ENCODE measurements around the gene FIGLA. TPM values are rescaled to one million over a fixed set of nuclear protein-coding genes. Genes with fewer than 3 reads are reported as not detected.

The FIGLA gene
- total RNA-seq, 1 experiment from 2014 or later = not detected

DNA sequence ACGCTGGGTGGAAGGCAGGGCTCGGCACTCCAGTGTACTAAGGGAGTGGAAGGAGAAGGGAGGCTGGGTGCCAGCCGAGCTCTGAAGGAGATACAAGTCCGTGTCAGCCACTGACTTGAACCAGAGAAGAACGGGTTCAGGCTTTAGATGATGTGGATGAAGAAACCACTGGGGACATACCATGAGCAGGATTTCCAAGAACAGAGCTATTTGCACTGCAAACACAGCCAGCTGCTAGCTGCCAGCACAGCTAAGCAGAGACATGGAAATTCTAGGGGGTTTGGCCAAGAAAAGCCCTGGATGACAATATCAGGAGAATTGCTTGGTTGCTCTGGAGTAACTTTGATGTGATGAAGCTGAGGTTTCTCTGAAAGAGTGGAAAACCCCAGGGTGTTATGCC is 39.9 kb upstream of the FIGLA start:
- H3K4me3 Mint-ChIP-seq (ENCODE audit: low read depth, unreplicated experiment) = no peak overlapping the region
- H3K9me3 Mint-ChIP-seq (ENCODE audit: low read depth, unreplicated experiment) = no peaks in the 10 kb centered on the region
- H3K27ac Mint-ChIP-seq (ENCODE audit: unreplicated experiment) = no peak overlapping the region
- H3K27me3 Mint-ChIP-seq (ENCODE audit: unreplicated experiment) = peaks cover 93% of the 10 kb centered on the region
- DNase-seq = no peak
- no peaks in the 10 kb centered on the region for H3K36me3 Mint-ChIP-seq (ENCODE audit: insufficient read depth, unreplicated experiment)
- CTCF ChIA-PET = no interaction called here
- no TSS peak for BruUV-seq (replicated peaks)
- TF ChIP-seq, protein P1, sequence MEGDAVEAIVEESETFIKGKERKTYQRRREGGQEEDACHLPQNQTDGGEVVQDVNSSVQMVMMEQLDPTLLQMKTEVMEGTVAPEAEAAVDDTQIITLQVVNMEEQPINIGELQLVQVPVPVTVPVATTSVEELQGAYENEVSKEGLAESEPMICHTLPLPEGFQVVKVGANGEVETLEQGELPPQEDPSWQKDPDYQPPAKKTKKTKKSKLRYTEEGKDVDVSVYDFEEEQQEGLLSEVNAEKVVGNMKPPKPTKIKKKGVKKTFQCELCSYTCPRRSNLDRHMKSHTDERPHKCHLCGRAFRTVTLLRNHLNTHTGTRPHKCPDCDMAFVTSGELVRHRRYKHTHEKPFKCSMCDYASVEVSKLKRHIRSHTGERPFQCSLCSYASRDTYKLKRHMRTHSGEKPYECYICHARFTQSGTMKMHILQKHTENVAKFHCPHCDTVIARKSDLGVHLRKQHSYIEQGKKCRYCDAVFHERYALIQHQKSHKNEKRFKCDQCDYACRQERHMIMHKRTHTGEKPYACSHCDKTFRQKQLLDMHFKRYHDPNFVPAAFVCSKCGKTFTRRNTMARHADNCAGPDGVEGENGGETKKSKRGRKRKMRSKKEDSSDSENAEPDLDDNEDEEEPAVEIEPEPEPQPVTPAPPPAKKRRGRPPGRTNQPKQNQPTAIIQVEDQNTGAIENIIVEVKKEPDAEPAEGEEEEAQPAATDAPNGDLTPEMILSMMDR (IDR thresholded peaks at IDR 0.05; ENCODE audit: unreplicated experiment) = no peak
- intact Hi-C loops (cut with micrococcal nuclease; ENCODE audit: unreplicated experiment) = no loop called here
- no peaks in the 10 kb centered on the region for H3K4me1 Mint-ChIP-seq (ENCODE audit: low read depth, unreplicated experiment)

- CTCF ChIA-PET = no interaction called here
- BruUV-seq (replicated peaks) = no TSS peak
- intact Hi-C loops (cut with micrococcal nuclease; ENCODE audit: unreplicated experiment) = no loop called here
- TF ChIP-seq, protein P1 (IDR thresholded peaks at IDR 0.05; ENCODE audit: unreplicated experiment) = no peak
- Mint-ChIP-seq H3K27ac (ENCODE audit: unreplicated experiment) (no peak overlapping the region), H3K9me3 (ENCODE audit: low read depth, unreplicated experiment) (no peaks in the 10 kb centered on the region), H3K27me3 (ENCODE audit: unreplicated experiment) (peaks cover 93% of the 10 kb centered on the region), H3K4me3 (ENCODE audit: low read depth, unreplicated experiment) (no peak overlapping the region), H3K4me1 (ENCODE audit: low read depth, unreplicated experiment) (no peaks in the 10 kb centered on the region), H3K36me3 (ENCODE audit: insufficient read depth, unreplicated experiment) (no peaks in the 10 kb centered on the region)
- no peak for DNase-seq
Measured at GRCh38 chr2:70829916-70830315, 39.5 kb upstream of the FIGLA start.

DNA sequence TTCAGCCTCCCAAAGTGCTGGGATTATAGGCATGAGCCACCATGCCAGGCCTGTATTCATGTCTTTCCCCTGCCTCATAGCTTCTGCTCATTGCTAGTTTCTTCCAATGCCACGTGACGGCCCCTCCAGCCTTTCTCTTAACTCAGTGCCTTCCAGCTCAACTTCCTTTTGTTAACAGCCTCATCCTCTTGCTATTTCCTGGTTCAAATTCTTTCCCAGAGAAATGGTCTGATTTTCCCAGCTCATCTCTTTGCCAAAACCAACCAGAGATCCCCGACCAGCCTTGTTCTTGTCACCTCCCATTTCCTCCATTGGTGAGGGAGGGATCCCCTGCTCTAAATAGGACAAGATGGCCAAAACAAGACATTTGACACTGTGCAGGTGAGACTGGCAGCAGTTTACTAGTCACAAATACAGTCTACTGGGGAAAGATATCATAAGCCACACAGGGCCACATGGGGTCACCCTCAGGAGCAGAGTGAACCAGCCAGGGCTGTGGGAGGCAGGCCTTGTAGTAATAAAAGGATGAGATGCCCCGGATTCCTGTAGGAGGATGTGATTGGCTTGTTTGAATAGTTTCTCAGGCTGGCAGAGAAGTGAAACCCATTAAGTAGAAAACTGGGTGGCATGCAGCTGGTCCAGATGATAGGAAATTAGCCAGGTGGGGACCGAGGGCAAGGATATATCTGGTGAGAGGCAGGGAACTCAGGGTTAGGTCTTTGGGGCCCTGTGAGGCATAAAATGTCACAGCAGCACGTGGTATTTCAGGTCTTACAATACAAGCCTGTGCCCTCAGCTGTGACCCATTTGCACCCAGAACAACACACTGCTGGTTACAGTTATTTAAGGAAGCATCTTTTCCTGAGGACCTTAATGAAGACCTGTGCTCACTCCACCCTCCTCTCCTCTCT is 38.7 kb upstream of the FIGLA start:
- H3K4me1 Mint-ChIP-seq (ENCODE audit: low read depth, unreplicated experiment) = no peaks in the 10 kb centered on the region
- no peak overlapping the region for H3K4me3 Mint-ChIP-seq (ENCODE audit: low read depth, unreplicated experiment)
- BruUV-seq (replicated peaks) = no TSS peak
- TF ChIP-seq, protein P1 (IDR thresholded peaks at IDR 0.05; ENCODE audit: unreplicated experiment) = no peak
- no peak for DNase-seq
- CTCF ChIA-PET = no interaction called here
- no peaks in the 10 kb centered on the region for H3K9me3 Mint-ChIP-seq (ENCODE audit: low read depth, unreplicated experiment)
- H3K27me3 Mint-ChIP-seq (ENCODE audit: unreplicated experiment) = peaks cover 93% of the 10 kb centered on the region
- H3K36me3 Mint-ChIP-seq (ENCODE audit: insufficient read depth, unreplicated experiment) = no peaks in the 10 kb centered on the region
- H3K27ac Mint-ChIP-seq (ENCODE audit: unreplicated experiment) = no peak overlapping the region
- intact Hi-C loops (cut with micrococcal nuclease; ENCODE audit: unreplicated experiment) = no loop called here

- CTCF ChIA-PET = no interaction called here
- H3K4me1 Mint-ChIP-seq (ENCODE audit: low read depth, unreplicated experiment) = no peaks in the 10 kb centered on the region
- TF ChIP-seq, protein P1 (IDR thresholded peaks at IDR 0.05; ENCODE audit: unreplicated experiment) = no peak
- intact Hi-C loops (cut with micrococcal nuclease; ENCODE audit: unreplicated experiment) = no loop called here
- H3K27me3 Mint-ChIP-seq (ENCODE audit: unreplicated experiment) = peaks cover 93% of the 10 kb centered on the region
- no peak overlapping the region for H3K4me3 Mint-ChIP-seq (ENCODE audit: low read depth, unreplicated experiment)
- no peaks in the 10 kb centered on the region for H3K36me3 Mint-ChIP-seq (ENCODE audit: insufficient read depth, unreplicated experiment)
- BruUV-seq (replicated peaks) = no TSS peak
- H3K27ac Mint-ChIP-seq (ENCODE audit: unreplicated experiment) = no peak overlapping the region
- DNase-seq = no peak
- H3K9me3 Mint-ChIP-seq (ENCODE audit: low read depth, unreplicated experiment) = no peaks in the 10 kb centered on the region
Measured at GRCh38 chr2:70828115-70828514, 37.7 kb upstream of the FIGLA start.

Measured in Calu3 (cell line).